ENCODE results near the gene LDLRAP1. TPM values are rescaled to one million over a fixed set of nuclear protein-coding genes. Genes with fewer than 3 reads are reported as not detected.
"Not testable (repeated sequence)": the region's sequence is repeated elsewhere in the genome, so short reads cannot be mapped to it uniquely, and the experiment has no call there.

Gene LDLRAP1
- total and polyA plus RNA-seq, 7 donors = 5.6 to 12.9 (median 10.5) TPM

GRCh38 chr1:25505656-25506385 is 37.6 kb upstream of the LDLRAP1 start:
- H3K4me1 ChIP-seq = peaks cover 9% of the 10 kb centered on the region
- H3K27ac ChIP-seq = no peak overlapping the region
- DNase-seq (no peak), ATAC-seq (no peak)
- intact Hi-C loops (cut with DNase I) = no loop called here
- no peaks in the 10 kb centered on the region for H3K9me3 ChIP-seq
- WGBS, 3 donors = 81 to 83% (median 82%) methylated on average over 14 of the region's 14 CpGs
- no peak overlapping the region for H3K4me3 ChIP-seq
- H3K36me3 ChIP-seq (ENCODE audit: insufficient read depth in 1 of 2, low read depth in 1 of 2) = peaks cover 0 to 4% of the 10 kb centered on the region in 2 donors
- TF ChIP-seq, protein P1, sequence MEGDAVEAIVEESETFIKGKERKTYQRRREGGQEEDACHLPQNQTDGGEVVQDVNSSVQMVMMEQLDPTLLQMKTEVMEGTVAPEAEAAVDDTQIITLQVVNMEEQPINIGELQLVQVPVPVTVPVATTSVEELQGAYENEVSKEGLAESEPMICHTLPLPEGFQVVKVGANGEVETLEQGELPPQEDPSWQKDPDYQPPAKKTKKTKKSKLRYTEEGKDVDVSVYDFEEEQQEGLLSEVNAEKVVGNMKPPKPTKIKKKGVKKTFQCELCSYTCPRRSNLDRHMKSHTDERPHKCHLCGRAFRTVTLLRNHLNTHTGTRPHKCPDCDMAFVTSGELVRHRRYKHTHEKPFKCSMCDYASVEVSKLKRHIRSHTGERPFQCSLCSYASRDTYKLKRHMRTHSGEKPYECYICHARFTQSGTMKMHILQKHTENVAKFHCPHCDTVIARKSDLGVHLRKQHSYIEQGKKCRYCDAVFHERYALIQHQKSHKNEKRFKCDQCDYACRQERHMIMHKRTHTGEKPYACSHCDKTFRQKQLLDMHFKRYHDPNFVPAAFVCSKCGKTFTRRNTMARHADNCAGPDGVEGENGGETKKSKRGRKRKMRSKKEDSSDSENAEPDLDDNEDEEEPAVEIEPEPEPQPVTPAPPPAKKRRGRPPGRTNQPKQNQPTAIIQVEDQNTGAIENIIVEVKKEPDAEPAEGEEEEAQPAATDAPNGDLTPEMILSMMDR (IDR thresholded peaks at IDR 0.05) = no peak
- no peaks in the 10 kb centered on the region for H3K27me3 ChIP-seq (ENCODE audit: insufficient read depth in 3 of 3, low read length in 2 of 3)

- H3K4me1 ChIP-seq; ATAC-seq; H3K4me3 ChIP-seq; H3K27ac ChIP-seq; intact Hi-C loops (cut with DNase I); H3K9me3 ChIP-seq; H3K36me3 ChIP-seq (ENCODE audit: insufficient read depth in 1 of 2, low read depth in 1 of 2); H3K27me3 ChIP-seq (ENCODE audit: insufficient read depth in 3 of 3, low read length in 2 of 3); DNase-seq: not testable (repeated sequence)
- 61 to 68% (median 62%) methylated on average over 25 to 34 of the region's 37 CpGs for WGBS, 3 donors
Measured at GRCh38 chr1:25506566-25507463, 36.6 kb upstream of the LDLRAP1 start.

- WGBS, 3 donors = 71 to 83% (median 82%) methylated on average over 4 of the region's 4 CpGs
- H3K4me3 ChIP-seq = no peak overlapping the region
- intact Hi-C loops (cut with DNase I) = no loop called here
- no peak overlapping the region for H3K27ac ChIP-seq
- H3K4me1 ChIP-seq = no peaks in the 10 kb centered on the region
- no peaks in the 10 kb centered on the region for H3K36me3 ChIP-seq (ENCODE audit: insufficient read depth in 1 of 2, low read depth in 1 of 2)
- ATAC-seq (no peak), DNase-seq (no peak)
- H3K9me3 ChIP-seq = no peaks in the 10 kb centered on the region
- TF ChIP-seq, protein P1 (IDR thresholded peaks at IDR 0.05) = no peak
- no peaks in the 10 kb centered on the region for H3K27me3 ChIP-seq (ENCODE audit: insufficient read depth in 3 of 3, low read length in 2 of 3)
Measured at GRCh38 chr1:25513666-25514065, 29.7 kb upstream of the LDLRAP1 start.

- intact Hi-C loops (cut with DNase I) = loop anchor here in 1 of 2 donors (5.0 kb wide), 1 partner anchor 228 kb away; no protein-coding TSS in a partner anchor
- WGBS, 3 donors = 72 to 77% (median 76%) methylated on average over 6 of the region's 6 CpGs
Measured at GRCh38 chr1:25515033-25515432, 28.4 kb upstream of the LDLRAP1 start.

More at GRCh38 chr1:25515033-25515432, 28.4 kb upstream of the LDLRAP1 start:
- Histone ChIP-seq H3K4me1 (no peaks in the 10 kb centered on the region), H3K9me3 (no peaks in the 10 kb centered on the region), H3K36me3 (ENCODE audit: insufficient read depth in 1 of 2, low read depth in 1 of 2) (no peaks in the 10 kb centered on the region), H3K27ac (no peak overlapping the region), H3K4me3 (no peak overlapping the region), H3K27me3 (ENCODE audit: insufficient read depth in 3 of 3, low read length in 2 of 3) (no peaks in the 10 kb centered on the region)
- TF ChIP-seq, protein P1 (IDR thresholded peaks at IDR 0.05) = no peak
- ATAC-seq (no peak), DNase-seq (no peak)
